GM23248 (cell line): ENCODE results near the gene TCEAL9. TPM values are rescaled to one million over a fixed set of nuclear protein-coding genes. Genes with fewer than 3 reads are reported as not detected.
A peak's percentile ranks its signal among the peaks of the same experiment; 100 is the strongest.

Experiments used
- DNase-seq: peaks from one replicate; pipeline ENCODE4 v3.0.0-alpha.2; 2015
- H2AFZ ChIP-seq: fragments of 200-600 bp; sonication (generic); 2 replicates; pipeline ENCODE4 v1.6.1; 2016; ENCODE audit warnings: antibody characterized with exemption
- H3F3A ChIP-seq: fragments of 200-600 bp; sonication (generic); 2 replicates; pipeline ENCODE4 v1.6.1; 2016; ENCODE audit warnings: mild to moderate bottlenecking, antibody characterized with exemption, mixed run types; ENCODE audit not compliant: insufficient read depth
- H3K27ac ChIP-seq: fragments of 200-600 bp; sonication (generic); 2 replicates; pipeline ENCODE4 v1.5.1; 2016; ENCODE audit warnings: mild to moderate bottlenecking
- H3K27me3 ChIP-seq: fragments of 200-600 bp; sonication (generic); replicated peaks from 2 replicates; pipeline ENCODE4 v1.6.1; 2016; ENCODE audit warnings: mild to moderate bottlenecking; ENCODE audit not compliant: insufficient read depth
- H3K36me3 ChIP-seq: fragments of 200-600 bp; sonication (generic); 2 replicates; pipeline ENCODE4 v1.6.1; 2016; ENCODE audit warnings: low read depth, mild to moderate bottlenecking
- H3K4me1 ChIP-seq: fragments of 200-600 bp; sonication (generic); 2 replicates; pipeline ENCODE4 v1.6.1; 2016; ENCODE audit warnings: mild to moderate bottlenecking; ENCODE audit not compliant: insufficient read depth
- H3K4me2 ChIP-seq: fragments of 200-600 bp; sonication (generic); one replicate; pipeline ENCODE4 v1.6.1; 2016; ENCODE audit warnings: mild to moderate bottlenecking; ENCODE audit not compliant: unreplicated experiment
- H3K4me3 ChIP-seq: fragments of 200-600 bp; sonication (generic); 2 replicates; pipeline ENCODE4 v1.5.1; 2016; ENCODE audit warnings: mild to moderate bottlenecking
- H3K79me2 ChIP-seq: fragments of 200-600 bp; sonication (generic); 2 replicates; pipeline ENCODE4 v1.6.1; 2016; ENCODE audit warnings: mild to moderate bottlenecking; ENCODE audit not compliant: insufficient read depth
- H3K9ac ChIP-seq: fragments of 200-600 bp; sonication (generic); 2 replicates; pipeline ENCODE4 v1.6.1; 2016; ENCODE audit warnings: mild to moderate bottlenecking
- H3K9me2 ChIP-seq: fragments of 200-600 bp; sonication (generic); 2 replicates; pipeline ENCODE4 v1.6.1; 2016; ENCODE audit warnings: mixed run types, mild to moderate bottlenecking, moderate library complexity; ENCODE audit not compliant: insufficient read depth
- H3K9me3 ChIP-seq: fragments of 200-600 bp; sonication (generic); one replicate; pipeline ENCODE4 v1.6.1; 2017; ENCODE audit warnings: low read depth
- H4K20me1 ChIP-seq: fragments of 200-600 bp; sonication (generic); 2 replicates; pipeline ENCODE4 v1.6.0; 2016; ENCODE audit not compliant: insufficient read depth
- EZH2 ChIP-seq: fragments of 200-600 bp; sonication (generic); IDR thresholded peaks from 2 replicates; pipeline ENCODE4 v1.6.1; 2018; ENCODE audit warnings: antibody characterized with exemption, mild to moderate bottlenecking; ENCODE audit not compliant: insufficient read depth, poor library complexity, severe bottlenecking
- EZH2phosphoT487 ChIP-seq: fragments of 200-600 bp; sonication (generic); IDR thresholded peaks from 2 replicates; pipeline ENCODE4 v1.6.1; 2018; ENCODE audit warnings: antibody characterized with exemption, moderate library complexity, mild to moderate bottlenecking, low read depth; ENCODE audit not compliant: insufficient read depth
- WGBS, 2 experiments: methylation state at CpG; one replicate each; pipeline ENCODE4 v1.1.6; 2015 to 2017; ENCODE audit warnings: low lambda C conversion rate in 2 of 2, low coverage in 1 of 2; ENCODE audit errors: missing lambda C conversion rate in 2 of 2; 5-methylcytosine and 5-hydroxymethylcytosine counted together
- in situ Hi-C: fragments of 300-500 bp; cut with MboI; formaldehyde crosslinking; loops from 2 replicates; pipeline ENCODE4 v1.15.0; 2020
- polyA plus RNA-seq: library from polyadenylated mRNA; unstranded; fragments of >200 nt; fragmentation: Nextera tagmentation; extraction: Ambion mirVana; gene quantifications from 2 replicates; pipeline ENCODE4 v1.2.1, GENCODE V29; 2016
- total RNA-seq: library from RNA; depleted of rRNA; stranded (reverse); fragments of >200 nt; shearing (Covaris generic); gene quantifications from 2 replicates; pipeline ENCODE4 v1.2.3, GENCODE V29; 2014

Gene TCEAL9
- total and polyA plus RNA-seq, 2 experiments from 2014 or later: 86.4 to 188 TPM

GRCh38 chrX:103369479-103369878, 13.2 kb downstream of the TCEAL9 start:
- in situ Hi-C loops: no loop called here
- DNase-seq: no peak
- Histone ChIP-seq H3F3A (peaks cover 18% of the 10 kb centered on the region; the same call in 1 of the 2 replicates), H3K27ac (no peak overlapping the region), H3K9me2 (no peaks in the 10 kb centered on the region), H3K9ac (no peak overlapping the region), H3K79me2 (no peaks in the 10 kb centered on the region), H4K20me1 (no peaks in the 10 kb centered on the region), H3K36me3 (no peaks in the 10 kb centered on the region), H3K4me2 (no peak overlapping the region), H2AFZ (no peak overlapping the region), H3K9me3 (no peaks in the 10 kb centered on the region), H3K4me1 (peaks cover 27% of the 10 kb centered on the region), H3K27me3 (no peaks in the 10 kb centered on the region), H3K4me3 (no peak overlapping the region)
- TF ChIP-seq EZH2phosphoT487: no peak
- no peak for TF ChIP-seq EZH2

DNA sequence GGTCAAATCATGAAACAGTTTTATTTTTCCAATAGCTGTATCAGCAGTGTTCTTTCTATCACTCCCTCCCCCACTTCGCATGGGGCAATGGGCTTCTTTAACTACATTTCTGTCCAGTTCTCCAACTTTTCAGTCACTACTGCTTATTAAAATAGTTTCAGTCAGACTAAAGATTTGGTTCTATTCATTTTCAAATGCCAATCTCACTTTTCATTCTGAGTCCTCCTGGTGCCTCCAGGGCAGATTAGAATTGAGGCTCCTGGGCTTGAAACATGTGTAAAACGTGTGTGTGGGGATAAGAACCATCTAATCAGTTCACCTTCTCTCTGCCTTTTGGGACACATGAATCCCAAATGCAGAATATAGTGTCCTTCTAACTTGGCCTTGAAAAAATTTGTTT, 16.6 kb downstream of the TCEAL9 start:
- in situ Hi-C loops: no loop called here
- Histone ChIP-seq H4K20me1 (no peaks in the 10 kb centered on the region), H3K27me3 (no peaks in the 10 kb centered on the region), H3K9me2 (no peaks in the 10 kb centered on the region), H3K79me2 (peaks cover 12% of the 10 kb centered on the region), H3K27ac (peak overlapping the region; percentile 81; the same call in 1 of the 2 replicates), H2AFZ (0 out of 2 replicates have a peak overlapping the region, but pooled peaks have one; percentile 69), H3K4me1 (peaks cover 21% of the 10 kb centered on the region), H3K4me2 (no peak overlapping the region), H3K9me3 (no peaks in the 10 kb centered on the region), H3K36me3 (no peaks in the 10 kb centered on the region), H3K9ac (no peak overlapping the region), H3F3A (peaks cover 19% of the 10 kb centered on the region; the same call in 1 of the 2 replicates), H3K4me3 (no peak overlapping the region)
- 53 to 57% methylated on average over 2 of the region's 2 CpGs for WGBS, 2 experiments
- no peak for DNase-seq
- no peak for TF ChIP-seq EZH2
- TF ChIP-seq EZH2phosphoT487: no peak

DNA sequence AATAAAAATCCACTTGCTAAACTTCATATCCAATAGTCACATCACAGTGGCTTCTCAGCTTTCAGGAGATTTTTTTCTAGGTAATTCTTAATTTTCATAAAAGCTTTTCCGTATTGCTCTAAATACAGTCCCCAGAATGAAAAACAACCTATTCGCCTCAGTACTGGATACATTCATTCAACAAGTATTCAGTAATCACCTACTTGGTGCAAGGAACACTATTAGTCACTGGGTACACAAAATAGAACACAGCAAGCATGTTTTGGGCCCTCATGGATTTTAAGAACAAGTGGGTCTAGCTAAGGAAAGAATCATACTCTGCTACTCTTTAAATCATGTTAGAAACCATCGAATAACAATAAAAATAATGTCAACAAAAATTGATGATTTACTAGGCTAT, 17.3 kb downstream of the TCEAL9 start:
- WGBS, 2 experiments: 43 to 61% methylated on average over 3 of the region's 3 CpGs

DNA sequence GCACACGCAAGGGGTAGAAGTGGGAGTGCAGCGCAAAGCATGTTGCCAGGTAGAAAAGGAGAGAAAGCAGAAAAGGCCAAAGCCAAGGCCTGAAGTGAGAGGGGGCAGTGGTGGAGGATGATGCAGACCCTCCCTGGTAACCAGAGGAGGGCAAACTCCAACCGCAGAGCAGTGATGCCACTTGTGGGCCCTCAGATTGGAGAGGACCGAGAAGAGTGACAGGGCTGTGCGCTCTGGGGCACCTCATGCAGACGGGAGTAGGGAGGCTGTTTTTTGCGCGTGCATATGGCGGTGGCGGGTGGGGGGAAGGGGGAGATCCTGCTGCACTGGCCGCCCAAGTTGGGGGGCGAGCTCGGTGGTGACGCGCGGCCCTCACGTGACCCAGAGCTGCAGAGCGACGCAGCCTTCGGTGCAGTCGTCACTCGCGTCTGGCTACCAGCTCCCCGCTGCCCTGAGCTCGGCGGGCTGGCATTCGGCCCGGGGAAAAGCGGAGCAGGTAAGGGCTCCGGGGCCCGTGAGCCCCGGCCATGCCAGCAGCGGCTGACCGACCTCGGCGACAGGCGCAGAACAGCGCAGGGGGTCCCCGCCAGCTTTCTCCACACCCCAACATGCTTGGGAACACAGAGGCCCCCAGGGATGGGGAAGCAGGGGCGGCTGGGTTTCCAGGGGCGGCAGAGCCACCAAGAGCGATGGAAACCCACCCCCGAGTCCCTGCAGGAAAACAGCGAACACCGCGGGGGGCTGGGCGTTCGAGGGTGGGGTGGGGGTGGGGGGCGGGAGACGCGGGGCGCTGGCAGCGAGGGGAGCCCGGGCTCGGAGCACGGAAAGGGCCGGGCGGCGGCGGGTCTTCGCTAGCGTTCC, 20.0 kb downstream of the TCEAL9 start, which contains the start of gene BEX3:
Gene BEX3 (plus strand): TSS at position 421 of the 861 bp plus-strand sequence. CDS start 984 bp downstream, outside the sequence.
- in situ Hi-C loops: no loop called here
- Histone ChIP-seq H3K4me2 (peak within 1 kb of the TSS; percentile 79), H3K4me3 (peak within 1 kb of the TSS; percentile 89)

More for the DNA sequence above, 17.3 kb downstream of the TCEAL9 start:
- Histone ChIP-seq H4K20me1 (no peaks in the 10 kb centered on the region), H3K4me2 (no peak overlapping the region), H3K9me3 (no peaks in the 10 kb centered on the region), H3K9ac (no peak overlapping the region), H2AFZ (peak overlapping the region; percentile 69; the same call in 1 of the 2 replicates), H3K4me3 (no peak overlapping the region), H3K27me3 (no peaks in the 10 kb centered on the region), H3K9me2 (no peaks in the 10 kb centered on the region), H3K4me1 (peaks cover 20% of the 10 kb centered on the region), H3K79me2 (peaks cover 12% of the 10 kb centered on the region), H3F3A (peaks cover 19% of the 10 kb centered on the region; the same call in 1 of the 2 replicates), H3K27ac (peak overlapping the region; percentile 81), H3K36me3 (no peaks in the 10 kb centered on the region)
- in situ Hi-C loops: no loop called here
- peak; percentile 46 for DNase-seq
- TF ChIP-seq EZH2 (no peak), EZH2phosphoT487 (no peak)

More for the DNA sequence above, 20.0 kb downstream of the TCEAL9 start, which contains the start of gene BEX3:
- Histone ChIP-seq H3K9me2 (no peaks in the 10 kb centered on the region), H2AFZ (peak within 1 kb of the TSS; percentile 88), H3F3A (peaks cover 19% of the 10 kb centered on the region; the same call in 1 of the 2 replicates), H4K20me1 (no peaks in the 10 kb centered on the region), H3K79me2 (peaks cover 12% of the 10 kb centered on the region), H3K27me3 (no peaks in the 10 kb centered on the region), H3K9me3 (no peaks in the 10 kb centered on the region), H3K36me3 (no peaks in the 10 kb centered on the region), H3K9ac (peak within 1 kb of the TSS; percentile 94), H3K4me1 (peaks cover 20% of the 10 kb centered on the region), H3K27ac (peak within 1 kb of the TSS; percentile 70)
- no peak for TF ChIP-seq EZH2phosphoT487
- TF ChIP-seq EZH2: no peak
- WGBS, 2 experiments: 11 to 41% methylated on average over 5 to 22 of the region's 62 CpGs
- DNase-seq: peak; percentile 68
